SU-DHL-6 (cell line): Measurements from ENCODE around the gene ZNF302.

ENCODE experiments used
- CTCF ChIP-seq: fragments of 200-600 bp; sonication (generic); IDR thresholded peaks from one replicate; pipeline ENCODE4 v1.5.1; 2017; ENCODE audit warnings: antibody characterized with exemption, mild to moderate bottlenecking, low read length, moderate library complexity; ENCODE audit not compliant: insufficient read depth, poor library complexity, severe bottlenecking
- EZH2phosphoT487 ChIP-seq: fragments of 200-600 bp; sonication (generic), shearing (Covaris generic); conservative IDR thresholded peaks from 2 replicates; pipeline ENCODE4 v1.6.1; 2018; ENCODE audit warnings: mild to moderate bottlenecking, antibody characterized with exemption, low read length, moderate library complexity, mixed read lengths

DNA sequence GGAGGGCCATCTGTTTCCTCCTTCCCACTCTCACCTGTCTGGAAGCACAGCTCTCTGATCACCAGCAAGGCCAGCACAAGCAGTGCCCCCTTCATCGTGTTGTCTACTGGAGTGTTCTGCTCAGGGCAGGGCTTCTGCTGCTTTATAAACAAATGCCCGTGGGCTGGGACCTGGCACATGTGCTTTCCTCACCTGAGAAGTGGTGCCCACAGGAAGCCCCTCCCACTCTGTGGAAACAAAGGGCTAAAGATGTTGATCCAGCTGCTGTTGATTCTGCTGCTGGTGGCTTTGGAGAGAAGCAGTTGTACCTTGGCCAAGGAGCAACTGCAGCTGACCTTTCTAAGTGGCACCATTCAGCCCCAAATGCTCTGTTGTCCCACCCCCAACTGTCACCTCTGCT, 30.2 kb downstream of the ZNF302 start:
- TF ChIP-seq CTCF (no peak), EZH2phosphoT487 (no peak)
